KOPT-K1 (cell line): ENCODE data around the gene STEAP4.

Source experiments
- H3K27ac ChIP-seq: fragments of 200-600 bp; sonication (generic); 2 replicates; pipeline ENCODE4 v1.5.1; 2016; ENCODE audit warnings: antibody characterized with exemption, mild to moderate bottlenecking, low read depth, low read length; ENCODE audit not compliant: poor library complexity, severe bottlenecking
- H3K36me3 ChIP-seq: fragments of 200-600 bp; sonication (generic); 2 replicates; pipeline ENCODE4 v1.5.1; 2017; ENCODE audit warnings: antibody characterized with exemption, mild to moderate bottlenecking, low read length, moderate library complexity; ENCODE audit not compliant: insufficient read depth
- H3K9me3 ChIP-seq: fragments of 200-600 bp; sonication (generic); 2 replicates; pipeline ENCODE4 v1.5.1; 2017; ENCODE audit warnings: antibody characterized with exemption, low read length, mild to moderate bottlenecking; ENCODE audit not compliant: insufficient read depth, poor library complexity, severe bottlenecking

Gene STEAP4

DNA sequence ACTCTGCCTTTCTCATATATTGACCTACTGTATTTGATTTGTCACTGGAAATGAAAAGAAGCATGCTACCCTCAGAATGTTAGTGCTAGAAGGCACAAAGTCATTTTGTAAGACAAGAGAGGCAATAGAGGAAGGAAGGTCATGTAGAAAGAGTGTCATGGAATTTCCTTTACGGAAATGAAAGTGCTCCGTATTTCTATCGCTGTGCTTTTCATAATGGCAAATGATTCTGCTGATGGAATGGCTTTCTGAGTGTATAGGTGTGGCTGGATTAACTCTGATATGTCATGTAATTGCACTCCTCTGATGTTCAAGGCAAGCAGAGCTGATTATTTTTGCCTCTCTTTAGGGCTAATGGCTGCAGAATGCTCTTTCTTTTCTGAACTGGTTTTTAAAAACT, 15.5 kb upstream of the STEAP4 start:
- no peaks in the 10 kb centered on the region for H3K9me3 ChIP-seq
- H3K36me3 ChIP-seq, result no peaks in the 10 kb centered on the region
- no peak overlapping the region for H3K27ac ChIP-seq

DNA sequence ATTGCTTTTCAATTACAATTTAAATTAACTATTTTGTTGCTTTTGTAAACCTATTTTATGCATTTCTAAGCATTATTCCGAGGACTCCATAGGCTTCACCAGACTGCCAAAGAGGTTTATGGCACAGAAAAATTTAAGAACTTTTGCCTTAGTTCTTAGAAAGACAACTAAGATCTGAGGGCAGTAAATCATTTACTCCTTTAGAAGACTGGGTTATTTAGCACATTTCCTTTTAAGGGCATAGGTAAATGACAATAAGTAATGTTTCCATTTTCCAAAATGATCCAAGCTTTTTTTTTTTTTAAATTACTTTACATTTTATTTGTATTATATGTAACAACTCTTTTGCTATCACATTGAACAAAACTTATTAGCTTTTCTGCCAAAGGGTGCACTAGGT, 15.0 kb upstream of the STEAP4 start:
- Histone ChIP-seq H3K27ac (no peak overlapping the region), H3K36me3 (no peaks in the 10 kb centered on the region), H3K9me3 (no peaks in the 10 kb centered on the region)

DNA sequence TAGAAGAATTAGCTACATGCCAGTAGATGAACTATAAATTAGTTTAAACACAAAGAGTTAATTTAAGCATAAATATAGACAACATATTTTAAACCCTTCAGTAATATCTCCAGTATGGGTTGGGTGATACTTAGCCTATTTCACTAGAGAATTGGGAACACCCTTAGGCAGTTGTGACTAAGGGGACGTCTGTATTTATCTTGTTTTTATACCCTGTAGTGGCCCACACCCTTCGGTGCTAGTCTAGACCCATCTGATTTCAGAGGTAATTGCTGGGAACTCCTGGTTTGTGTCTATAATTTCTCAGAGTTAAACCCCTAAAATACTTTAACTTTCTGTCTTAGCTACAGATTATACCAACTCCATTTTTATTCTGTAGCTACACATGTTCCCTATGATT, 11.5 kb upstream of the STEAP4 start:
- H3K27ac ChIP-seq, result no peak overlapping the region
- no peaks in the 10 kb centered on the region for H3K9me3 ChIP-seq

DNA sequence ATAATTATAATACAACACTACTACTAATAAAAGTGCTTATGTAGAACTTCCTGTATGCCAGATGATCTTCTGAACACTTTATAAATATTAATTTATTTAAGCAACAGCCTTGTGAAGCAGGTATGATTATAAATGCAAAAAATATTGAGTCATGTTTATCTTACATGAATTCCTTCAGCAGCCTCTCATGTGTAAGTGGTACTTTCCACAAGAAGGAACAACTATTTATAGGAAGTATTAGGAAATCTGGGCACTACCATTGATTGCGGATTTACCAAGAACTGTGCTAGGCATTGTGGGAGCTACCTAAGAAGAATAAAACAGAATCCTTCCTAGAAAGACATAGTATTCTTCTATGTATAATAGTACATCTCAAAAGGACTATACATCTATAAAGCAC, 10.7 kb upstream of the STEAP4 start:
- Histone ChIP-seq H3K9me3 (no peaks in the 10 kb centered on the region), H3K36me3 (no peaks in the 10 kb centered on the region), H3K27ac (no peak overlapping the region)

More for the DNA sequence above, 11.5 kb upstream of the STEAP4 start:
- H3K36me3 ChIP-seq, result no peaks in the 10 kb centered on the region

DNA sequence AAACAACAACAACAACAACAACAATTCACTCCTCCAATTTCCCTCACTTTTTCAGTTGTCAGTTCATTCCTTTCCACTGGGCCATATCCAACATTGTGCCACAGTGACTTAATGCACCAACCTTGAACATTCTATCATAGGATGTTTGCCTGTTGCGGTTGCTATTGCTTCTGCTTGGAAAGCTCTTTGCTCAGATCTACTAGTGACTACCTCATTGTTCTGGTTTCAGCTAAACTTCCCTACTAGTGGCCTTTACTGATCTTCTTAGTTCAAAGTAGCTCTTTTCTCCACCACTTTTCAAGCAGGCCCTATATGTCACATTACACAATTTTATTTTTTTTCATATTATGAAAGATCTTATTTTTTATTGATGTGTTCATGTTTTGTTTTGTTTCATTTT, 9.8 kb upstream of the STEAP4 start:
- no peaks in the 10 kb centered on the region for H3K36me3 ChIP-seq
- no peak overlapping the region for H3K27ac ChIP-seq
- H3K9me3 ChIP-seq, result no peaks in the 10 kb centered on the region

DNA sequence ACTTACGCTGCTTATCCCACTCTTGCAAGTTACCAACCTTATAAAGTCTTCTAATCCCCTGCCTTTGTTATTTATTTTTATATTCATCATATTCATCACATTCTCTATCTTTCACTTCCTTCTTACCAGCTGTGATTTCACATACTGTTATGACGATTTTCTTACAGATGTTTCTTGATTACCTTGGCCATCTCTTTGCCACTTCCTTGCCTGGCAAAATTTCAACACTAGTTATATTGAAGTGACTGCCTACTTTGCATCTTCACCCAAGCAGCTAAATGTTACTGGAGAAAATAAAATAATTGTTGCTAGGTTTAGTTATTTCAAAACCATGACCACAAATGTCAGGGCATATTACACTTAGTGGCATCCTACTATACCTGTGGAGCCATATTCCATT, 8.8 kb upstream of the STEAP4 start:
- Histone ChIP-seq H3K36me3 (no peaks in the 10 kb centered on the region), H3K9me3 (no peaks in the 10 kb centered on the region), H3K27ac (no peak overlapping the region)

DNA sequence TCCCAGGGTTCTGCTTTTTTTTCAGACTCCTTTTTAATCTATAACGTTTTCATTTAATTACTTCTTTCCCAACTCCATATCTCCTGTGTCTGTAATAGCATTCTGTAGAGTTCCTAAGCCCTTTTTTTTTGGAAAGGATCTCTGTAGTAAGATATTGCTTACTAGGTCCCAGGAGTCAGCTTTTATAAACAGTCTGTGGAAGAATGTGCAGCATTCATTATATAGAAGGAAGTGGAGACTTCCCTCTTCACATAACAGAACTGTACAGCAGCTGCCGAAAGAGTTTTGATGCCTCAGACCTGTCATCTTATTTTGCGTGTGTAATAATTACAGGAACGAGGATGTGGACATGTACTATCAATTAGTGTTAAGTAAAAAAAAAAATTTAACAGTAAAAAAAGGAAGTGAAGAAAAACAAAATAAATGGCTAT, 7.4 kb upstream of the STEAP4 start:
- Histone ChIP-seq H3K36me3 (no peaks in the 10 kb centered on the region), H3K9me3 (no peaks in the 10 kb centered on the region), H3K27ac (no peak overlapping the region)

DNA sequence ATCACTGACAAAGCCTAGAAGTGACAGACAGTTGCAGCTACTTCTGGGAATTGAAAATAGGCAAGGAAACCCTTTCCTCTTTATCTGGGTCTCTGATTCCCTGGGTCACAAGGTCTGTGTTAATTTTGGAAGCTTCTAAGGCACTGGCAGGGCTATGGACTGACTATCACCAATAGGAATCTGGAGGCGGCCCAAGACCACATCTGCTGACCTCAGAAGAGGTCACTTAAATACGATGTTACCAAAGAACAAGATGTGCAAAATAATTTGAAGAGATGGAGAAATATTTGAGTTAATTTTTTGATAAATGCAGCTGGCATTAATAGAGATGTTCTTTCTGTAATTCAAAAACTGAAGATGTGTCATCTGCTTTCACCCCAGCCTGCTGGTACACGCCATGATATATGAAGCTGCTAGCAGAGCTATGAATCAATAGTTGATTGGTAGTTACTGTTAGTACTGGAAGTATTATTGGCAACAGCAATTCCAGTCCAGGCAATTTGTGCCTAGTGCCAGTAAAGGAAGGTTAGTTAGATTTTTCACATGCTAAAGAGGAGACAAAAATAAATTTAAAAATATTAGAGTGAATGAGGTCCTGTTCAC, 5.5 kb upstream of the STEAP4 start:
- Histone ChIP-seq H3K36me3 (no peaks in the 10 kb centered on the region), H3K27ac (no peak overlapping the region), H3K9me3 (no peaks in the 10 kb centered on the region)

DNA sequence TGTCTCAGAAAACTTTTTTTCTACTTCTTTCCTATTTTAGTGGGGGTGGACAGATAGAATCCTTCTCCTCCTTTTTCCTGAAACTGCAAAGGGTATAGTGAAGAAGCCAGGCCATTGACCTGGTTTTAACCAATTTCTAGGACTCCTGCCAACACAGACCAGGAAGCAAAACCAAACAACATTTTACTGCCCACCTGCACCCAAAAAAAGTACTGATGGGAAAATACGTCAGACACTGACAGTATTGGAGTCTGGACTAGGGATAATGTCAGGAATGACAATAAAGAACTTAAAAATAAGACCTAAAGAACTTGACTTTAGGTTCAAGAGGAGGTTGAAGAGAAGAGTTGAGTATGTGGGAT, 5.0 kb upstream of the STEAP4 start:
- Histone ChIP-seq H3K36me3 (no peaks in the 10 kb centered on the region), H3K9me3 (no peaks in the 10 kb centered on the region), H3K27ac (no peak overlapping the region)

DNA sequence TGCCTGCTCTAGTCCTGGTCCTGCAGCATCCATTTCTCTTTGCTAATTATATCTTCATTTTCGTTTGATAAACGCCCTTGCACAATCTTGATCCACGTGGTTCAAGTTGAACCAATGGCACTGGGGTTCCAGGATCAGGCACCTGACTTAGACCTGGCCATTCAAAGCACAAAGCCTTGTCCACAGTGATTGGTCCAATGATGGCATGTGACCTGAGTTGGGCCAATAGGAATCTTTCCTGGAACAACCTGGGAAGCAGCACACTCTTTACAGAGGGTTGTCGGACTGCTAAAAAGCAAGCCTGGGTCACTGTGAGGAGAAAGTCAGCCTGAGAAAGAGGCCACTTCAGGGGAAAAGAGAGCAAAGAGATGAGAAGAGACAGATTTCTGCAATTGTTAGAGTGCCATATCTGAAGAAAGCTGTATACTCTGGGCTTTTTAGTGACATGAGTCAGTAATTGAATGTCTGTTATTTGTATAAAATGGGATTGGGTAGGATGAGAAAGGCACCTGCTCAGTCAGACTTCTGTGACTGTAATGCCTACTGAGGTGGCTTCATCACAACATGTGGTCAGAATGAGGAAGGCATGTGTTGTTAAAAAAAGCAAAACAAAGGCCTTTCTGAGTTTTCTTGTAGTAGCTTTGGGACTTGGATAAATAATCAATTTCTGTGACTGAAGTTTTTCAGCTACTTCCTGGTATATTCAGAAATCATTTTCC, 4.4 kb upstream of the STEAP4 start:
- H3K9me3 ChIP-seq, result no peaks in the 10 kb centered on the region
- H3K27ac ChIP-seq, result no peak overlapping the region
- no peaks in the 10 kb centered on the region for H3K36me3 ChIP-seq

DNA sequence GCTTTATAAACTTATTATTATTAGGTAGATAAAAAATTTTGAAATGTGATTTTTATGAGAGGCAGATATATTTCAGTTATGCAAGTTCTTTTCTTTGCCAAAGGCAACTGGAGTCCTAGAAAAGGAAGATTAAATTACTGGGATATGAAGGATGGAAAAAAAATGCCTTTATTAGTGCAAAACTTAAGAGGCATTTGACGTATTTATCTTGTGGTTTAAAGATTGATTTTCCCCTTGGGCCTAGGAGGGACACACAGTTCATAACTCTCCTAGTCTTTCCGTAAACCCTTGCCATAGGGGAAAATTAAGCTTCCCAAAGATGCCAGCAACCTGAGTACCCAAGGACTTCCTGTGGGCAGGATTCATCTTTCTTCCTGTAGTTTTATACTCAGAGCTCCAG, 3.1 kb upstream of the STEAP4 start:
- no peaks in the 10 kb centered on the region for H3K9me3 ChIP-seq
- no peaks in the 10 kb centered on the region for H3K36me3 ChIP-seq
- no peak overlapping the region for H3K27ac ChIP-seq

DNA sequence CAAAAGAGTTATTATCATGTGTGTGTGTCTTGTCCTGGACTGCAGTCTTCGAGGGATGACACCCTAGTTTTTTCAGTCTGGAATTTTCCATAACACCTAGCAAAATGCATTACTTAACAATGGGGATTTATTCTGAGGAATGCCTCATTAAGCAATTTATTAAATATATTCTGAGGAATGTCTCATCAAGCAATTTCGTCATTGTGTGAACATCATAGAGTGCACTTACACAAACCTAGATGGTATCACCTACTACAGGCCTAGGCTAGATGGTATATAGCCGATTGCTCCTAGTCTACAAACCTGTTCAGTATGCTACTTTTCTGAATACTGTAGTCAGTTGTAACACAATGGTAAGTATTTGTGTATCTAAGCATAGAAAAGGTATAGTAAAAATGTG, 1.1 kb upstream of the STEAP4 start:
- H3K36me3 ChIP-seq, result no peaks in the 10 kb centered on the region
- H3K9me3 ChIP-seq, result no peaks in the 10 kb centered on the region
- no peak overlapping the region for H3K27ac ChIP-seq

DNA sequence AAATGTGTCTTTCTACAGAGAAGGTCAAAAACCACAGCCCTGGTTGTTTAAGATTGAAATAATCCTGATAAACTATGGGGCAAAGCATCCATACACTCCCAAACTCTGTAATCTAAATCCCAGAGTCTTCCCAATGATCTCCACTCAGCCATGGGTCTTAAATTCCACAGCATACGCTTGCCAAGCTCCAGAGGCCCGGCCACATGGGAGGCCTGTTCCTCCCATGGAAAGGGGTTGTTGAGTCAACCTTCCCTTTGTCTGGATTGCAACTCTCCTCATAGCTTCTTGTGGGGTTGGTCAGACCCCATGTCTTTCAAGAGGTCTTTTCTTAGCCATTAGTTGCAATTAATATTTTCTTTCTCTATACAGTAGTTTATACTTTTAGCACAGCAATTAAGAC, 718 bp upstream of the STEAP4 start:
- no peaks in the 10 kb centered on the region for H3K36me3 ChIP-seq
- no peaks in the 10 kb centered on the region for H3K9me3 ChIP-seq
- H3K27ac ChIP-seq, result no peak overlapping the region

DNA sequence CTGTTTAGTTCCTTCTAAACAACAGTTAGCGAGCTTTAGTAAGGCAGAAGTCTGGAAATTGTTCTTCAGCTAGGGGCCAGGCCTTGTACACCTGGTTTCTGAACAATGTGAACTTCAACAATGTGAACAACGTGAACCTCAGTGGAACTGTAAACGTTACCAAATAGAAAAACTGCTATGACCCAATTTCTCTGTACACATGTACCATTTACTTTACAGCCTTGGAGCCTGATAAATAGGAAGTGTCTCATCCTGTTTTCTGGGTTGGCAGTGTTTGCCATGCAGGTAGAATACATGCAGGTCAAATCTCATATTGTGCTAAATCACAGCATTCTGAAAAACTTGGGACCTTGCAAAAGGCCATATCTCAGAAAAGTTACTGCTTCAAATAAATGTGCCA, 1.6 kb downstream of the STEAP4 start:
- Histone ChIP-seq H3K36me3 (no peaks in the 10 kb centered on the region), H3K9me3 (no peaks in the 10 kb centered on the region), H3K27ac (no peak overlapping the region)

DNA sequence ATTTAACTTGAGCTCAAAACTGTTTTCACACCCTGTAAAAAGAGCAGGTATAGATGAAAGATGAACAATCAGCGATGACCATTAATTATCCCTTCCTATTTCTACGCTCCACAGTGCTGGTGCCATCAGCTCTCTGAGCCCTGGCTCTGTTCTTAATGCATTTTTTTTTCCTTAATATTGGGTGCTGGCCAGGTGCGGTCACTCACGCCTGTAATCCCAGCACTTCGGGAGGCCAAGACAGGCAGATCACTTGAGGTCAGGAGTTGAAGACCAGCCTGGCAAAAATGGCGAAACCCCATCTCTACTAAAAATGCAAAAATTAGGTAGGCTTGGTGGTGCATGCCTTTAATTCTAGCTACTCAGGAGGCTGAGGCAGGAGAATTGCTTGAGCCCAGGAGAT, 4.2 kb downstream of the STEAP4 start:
- H3K36me3 ChIP-seq, result no peaks in the 10 kb centered on the region
- H3K27ac ChIP-seq, result no peak overlapping the region
- no peaks in the 10 kb centered on the region for H3K9me3 ChIP-seq

DNA sequence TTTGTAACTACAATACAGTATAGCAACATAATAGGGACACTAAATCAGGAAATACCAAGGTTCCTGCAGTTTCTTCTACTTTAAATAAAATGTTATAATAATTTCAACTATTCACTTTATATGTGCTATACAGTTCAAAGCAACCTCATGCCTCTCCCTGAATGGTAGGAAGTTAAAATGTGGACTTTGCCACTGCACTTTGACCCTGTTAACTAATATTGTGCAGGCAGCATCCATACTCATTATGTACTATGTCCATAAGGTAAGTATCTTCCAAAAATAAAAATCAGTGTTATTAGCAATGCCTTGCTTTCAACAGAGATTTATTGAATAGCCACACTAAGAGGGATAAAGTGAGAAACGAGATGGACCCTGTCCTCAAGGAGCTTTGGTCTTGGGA, 4.8 kb downstream of the STEAP4 start:
- no peak overlapping the region for H3K27ac ChIP-seq
- no peaks in the 10 kb centered on the region for H3K9me3 ChIP-seq

More for the DNA sequence above, 4.8 kb downstream of the STEAP4 start:
- H3K36me3 ChIP-seq, result no peaks in the 10 kb centered on the region
